Transverse colon (tissue), 4 donors: ENCODE measurements around the gene HTRA3. TPM values are rescaled to one million over a fixed set of nuclear protein-coding genes. Genes with fewer than 3 reads are reported as not detected.

Experiments used
- DNase-seq: peaks from one replicate; pipeline ENCODE4 v3.0.0-alpha.2; 2019
- H3K27ac ChIP-seq, 4 donors: fragments of 200-600 bp; sonication (generic); 2 replicates each; pipeline ENCODE4 v1.5.1; 2016 to 2018; ENCODE audit warnings: inconsistent platforms in 4 of 4
- H3K27me3 ChIP-seq: fragments of 200-600 bp; sonication (generic); 2 replicates; pipeline ENCODE4 v1.5.1; 2017; ENCODE audit warnings: inconsistent platforms
- H3K36me3 ChIP-seq, 4 donors: fragments of 200-600 bp; sonication (generic); 2 replicates each; pipeline ENCODE4 v1.5.1; 2017 to 2019; ENCODE audit warnings: inconsistent platforms in 4 of 4
- H3K4me1 ChIP-seq, 4 donors: fragments of 200-600 bp; sonication (generic); 2 replicates each; pipeline ENCODE4 v1.5.1; 2017 to 2020; ENCODE audit warnings: inconsistent platforms in 4 of 4
- H3K4me3 ChIP-seq, 4 donors: fragments of 200-600 bp; sonication (generic); 1 replicate in 1 of 4; 2 replicates in 3 of 4; pipeline versions ENCODE4 v1.5.1 to v1.6.1; 2017 to 2019; ENCODE audit warnings: inconsistent platforms in 4 of 4
- H3K9me3 ChIP-seq, 2 donors: fragments of 200-600 bp; sonication (generic); 2 replicates each; pipeline ENCODE4 v1.5.1; 2017 to 2019; ENCODE audit warnings: inconsistent platforms in 2 of 2
- EP300 ChIP-seq: sonication (generic); formaldehyde crosslinking; IDR thresholded peaks from one replicate; pipeline ENCODE4 v1.6.1; 2017; ENCODE audit warnings: antibody characterized with exemption, low read depth
- POLR2A ChIP-seq: fragments of 450-650 bp; IDR thresholded peaks from one replicate; pipeline ENCODE4 v1.6.1; 2016; ENCODE audit warnings: antibody characterized with exemption, mild to moderate bottlenecking, moderate library complexity
- POLR2AphosphoS5 ChIP-seq, 3 donors: sonication (generic); formaldehyde crosslinking; IDR thresholded peaks; one replicate each; pipeline ENCODE4 v1.6.1; 2016; ENCODE audit warnings: antibody characterized with exemption in 3 of 3
- WGBS, 2 donors: methylation state at CpG; one replicate each; pipeline ENCODE4 v1.1.5; 2018; ENCODE audit warnings: low coverage in 1 of 2; 5-methylcytosine and 5-hydroxymethylcytosine counted together
- in situ Hi-C, 4 donors: fragments of 200-750 bp; cut with MboI; loops; one replicate each; pipeline versions ENCODE4 v1.15.0 to v1.15.1; 2017; ENCODE audit warnings: low sequenced_read_pairs in 3 of 4, low pct_ligation_motif_present in 1 of 4, low pct_unique_long_range_greater_than_20kb in 1 of 4
- intact Hi-C: fragments of 100-400 bp; cut with DNase I; formaldehyde crosslinking; loops from one replicate; pipeline ENCODE4 v1.15.1; 2023; ENCODE audit warnings: low total_unique reads
- total RNA-seq, 4 donors: library from RNA; depleted of rRNA; stranded (reverse); fragments of >200 nt; gene quantifications; one replicate each; pipeline ENCODE4 v1.1.0, GENCODE V29; 2016
- TF ChIP-seq, protein P1 (sequence below), 5 experiments: fragments of 200-600 bp in 3 of 5; fragments of 450-650 bp in 2 of 5; sonication (generic) in 3 of 5; IDR thresholded peaks; 1 replicate in 2 of 5; 2 replicates in 3 of 5; pipeline ENCODE4 v1.5.1; 2016 to 2017; ENCODE audit warnings: antibody characterized with exemption in 5 of 5, inconsistent platforms in 3 of 5, mild to moderate bottlenecking in 2 of 5, moderate library complexity in 1 of 5

HTRA3 gene
- total RNA-seq, 4 donors from 2014 or later = 1.5 to 11.9 (median 6.5) TPM

DNA sequence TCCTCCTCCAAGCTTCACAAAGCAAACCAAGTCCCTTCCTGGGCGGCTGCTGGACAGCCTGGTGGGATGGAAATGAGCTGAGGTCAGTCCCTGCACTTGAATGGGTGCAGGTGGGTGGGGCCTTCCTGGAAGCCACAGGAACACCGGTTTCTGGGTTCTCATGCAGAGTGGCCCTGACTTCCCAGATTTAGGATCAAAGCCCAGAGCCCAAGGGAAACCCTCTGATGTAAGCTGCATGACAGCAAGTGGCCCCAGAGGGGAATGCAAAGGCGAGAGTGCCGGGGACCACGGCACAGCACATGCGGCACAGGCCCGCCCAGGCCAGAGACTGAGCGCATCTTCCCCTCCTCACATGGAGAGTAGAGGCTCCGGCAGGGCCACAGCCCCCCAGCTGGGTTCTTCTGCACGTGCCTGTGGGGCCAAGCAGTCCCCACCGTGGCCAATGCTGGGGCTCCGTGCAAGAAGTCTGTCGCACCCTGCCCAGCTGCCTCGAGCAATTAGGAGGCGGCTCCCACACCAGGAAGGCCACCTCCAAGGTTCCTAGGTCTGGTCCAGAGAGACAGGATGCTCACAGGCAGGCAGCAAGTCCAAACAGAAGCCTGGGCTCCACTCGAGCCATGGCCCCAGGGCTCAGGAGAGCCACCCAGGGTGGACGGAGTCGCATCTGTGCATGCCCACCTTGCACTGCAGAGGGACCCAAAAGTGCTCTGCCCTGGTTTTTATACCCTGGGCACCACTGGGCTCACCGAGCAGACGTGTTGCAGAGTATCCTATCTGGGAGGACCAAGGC, 83.0 kb downstream of the HTRA3 start:
- H3K4me3 ChIP-seq = no peak overlapping the region
- 83% methylated on average over 20 of the region's 20 CpGs; no CpG with 5 or more reads in 1 of the 2 donors for WGBS, 2 donors
- peak overlapping the region in 1 of 4 donors; percentile 34 for H3K27ac ChIP-seq
- no peaks in the 10 kb centered on the region for H3K9me3 ChIP-seq
- DNase-seq = peak; percentile 4
- peaks cover 8 to 23% (median 9%) of the 10 kb centered on the region in 4 donors for H3K4me1 ChIP-seq
- intact Hi-C loops = no loop called here
- no peaks in the 10 kb centered on the region for H3K36me3 ChIP-seq
- H3K27me3 ChIP-seq = no peaks in the 10 kb centered on the region
- TF ChIP-seq, protein P1, sequence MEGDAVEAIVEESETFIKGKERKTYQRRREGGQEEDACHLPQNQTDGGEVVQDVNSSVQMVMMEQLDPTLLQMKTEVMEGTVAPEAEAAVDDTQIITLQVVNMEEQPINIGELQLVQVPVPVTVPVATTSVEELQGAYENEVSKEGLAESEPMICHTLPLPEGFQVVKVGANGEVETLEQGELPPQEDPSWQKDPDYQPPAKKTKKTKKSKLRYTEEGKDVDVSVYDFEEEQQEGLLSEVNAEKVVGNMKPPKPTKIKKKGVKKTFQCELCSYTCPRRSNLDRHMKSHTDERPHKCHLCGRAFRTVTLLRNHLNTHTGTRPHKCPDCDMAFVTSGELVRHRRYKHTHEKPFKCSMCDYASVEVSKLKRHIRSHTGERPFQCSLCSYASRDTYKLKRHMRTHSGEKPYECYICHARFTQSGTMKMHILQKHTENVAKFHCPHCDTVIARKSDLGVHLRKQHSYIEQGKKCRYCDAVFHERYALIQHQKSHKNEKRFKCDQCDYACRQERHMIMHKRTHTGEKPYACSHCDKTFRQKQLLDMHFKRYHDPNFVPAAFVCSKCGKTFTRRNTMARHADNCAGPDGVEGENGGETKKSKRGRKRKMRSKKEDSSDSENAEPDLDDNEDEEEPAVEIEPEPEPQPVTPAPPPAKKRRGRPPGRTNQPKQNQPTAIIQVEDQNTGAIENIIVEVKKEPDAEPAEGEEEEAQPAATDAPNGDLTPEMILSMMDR (IDR thresholded peaks at IDR 0.05) = no peak
- no peak for TF ChIP-seq POLR2AphosphoS5 (IDR thresholded peaks at IDR 0.05)
- in situ Hi-C loops = no loop called here

DNA sequence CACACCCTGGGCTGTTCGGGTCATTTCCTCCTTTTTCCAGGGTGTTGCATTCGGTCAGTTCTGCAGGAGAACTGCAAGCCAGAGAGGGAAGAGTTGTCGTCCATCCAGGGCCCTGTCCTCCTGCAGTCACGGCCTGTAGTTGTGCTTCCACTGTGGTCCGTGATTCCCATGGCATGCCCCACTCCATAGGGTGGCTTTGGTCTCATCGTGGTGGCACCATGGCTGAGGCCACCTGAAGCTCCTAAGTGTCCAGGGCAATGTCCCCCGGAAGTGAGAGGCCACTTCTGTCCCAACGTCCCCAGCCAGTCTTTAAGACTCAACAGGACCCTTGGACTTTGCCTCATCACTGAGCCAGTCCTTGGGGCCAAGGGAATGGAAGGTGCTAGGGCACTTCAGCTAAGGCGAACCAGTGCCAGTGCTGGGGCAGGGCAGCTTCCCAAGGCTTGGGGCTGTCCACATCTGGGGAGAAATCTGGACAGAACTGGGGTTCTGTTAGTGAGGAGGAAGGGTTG, 83.7 kb downstream of the HTRA3 start:
- intact Hi-C loops = no loop called here

DNA sequence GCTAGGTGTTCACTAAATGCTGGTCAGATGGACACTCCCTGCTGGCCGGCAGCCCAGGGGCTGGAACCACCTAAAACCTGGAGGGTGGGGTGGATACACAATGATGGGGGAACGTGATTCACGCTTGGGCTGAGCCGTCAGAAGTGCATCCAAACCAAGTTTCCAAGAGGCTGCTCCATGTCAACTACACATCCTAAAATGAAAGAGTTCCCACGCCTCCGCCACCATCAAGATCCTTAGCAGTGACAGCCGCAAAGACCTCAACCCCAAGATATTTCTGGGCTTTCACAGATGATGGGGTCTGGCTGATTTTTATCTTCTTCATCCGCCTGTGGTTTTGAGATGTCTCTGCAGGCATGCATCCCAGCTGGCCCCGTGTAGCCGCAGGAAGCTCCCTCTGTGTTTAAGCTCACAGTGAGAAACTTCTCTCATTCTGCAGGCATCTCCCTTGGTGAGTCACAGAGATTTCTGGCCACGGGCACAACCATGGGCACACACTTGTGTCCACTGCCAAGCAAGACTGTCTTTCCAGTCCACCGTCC, 84.4 kb downstream of the HTRA3 start:
- DNase-seq = peak; percentile 5
- Histone ChIP-seq H3K27ac (no peak overlapping the region), H3K4me3 (no peak overlapping the region), H3K9me3 (no peaks in the 10 kb centered on the region), H3K36me3 (no peaks in the 10 kb centered on the region), H3K27me3 (no peaks in the 10 kb centered on the region), H3K4me1 (peaks cover 8 to 23% (median 9%) of the 10 kb centered on the region in 4 donors)
- in situ Hi-C loops (no loop called here), intact Hi-C loops (no loop called here)
- 73 to 80% methylated on average over 1 to 12 of the region's 12 CpGs for WGBS, 2 donors
- TF ChIP-seq POLR2A = no peak
- TF ChIP-seq, protein P1 (IDR thresholded peaks at IDR 0.05) = no peak
- no peak for TF ChIP-seq POLR2AphosphoS5 (IDR thresholded peaks at IDR 0.05)
- no peak for TF ChIP-seq EP300

More for the DNA sequence above, 83.7 kb downstream of the HTRA3 start:
- Histone ChIP-seq H3K4me3 (no peak overlapping the region), H3K9me3 (no peaks in the 10 kb centered on the region), H3K36me3 (no peaks in the 10 kb centered on the region), H3K27me3 (no peaks in the 10 kb centered on the region), H3K4me1 (peaks cover 8 to 23% (median 9%) of the 10 kb centered on the region in 4 donors), H3K27ac (no peak overlapping the region)
- TF ChIP-seq, protein P1 (IDR thresholded peaks at IDR 0.05) = no peak
- TF ChIP-seq EP300 (no peak), POLR2AphosphoS5 (IDR thresholded peaks at IDR 0.05) (no peak), POLR2A (no peak)
- in situ Hi-C loops = no loop called here
- WGBS, 2 donors = 83% methylated on average over 9 of the region's 9 CpGs; no CpG with 5 or more reads in 1 of the 2 donors
- DNase-seq = no peak

DNA sequence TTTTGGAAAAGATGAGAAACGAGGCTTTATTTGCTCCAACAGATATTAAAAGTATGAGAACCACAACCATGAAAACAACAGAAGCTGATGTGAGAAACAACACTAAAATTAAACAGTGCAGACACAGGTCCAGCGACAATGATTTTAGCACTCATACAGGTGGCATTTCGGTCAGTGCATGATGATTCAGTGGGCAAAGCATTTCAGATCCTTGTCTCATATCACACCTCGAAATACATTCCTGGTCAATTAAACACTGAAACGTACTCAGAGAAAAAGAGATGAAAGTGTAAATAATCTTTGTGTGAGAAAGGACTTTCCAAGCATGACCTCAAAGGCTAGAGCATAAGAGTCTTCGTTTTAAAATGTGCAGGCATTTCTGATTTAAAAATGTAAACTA, 85.8 kb downstream of the HTRA3 start:
- H3K4me1 ChIP-seq = peaks cover 8 to 23% (median 9%) of the 10 kb centered on the region in 4 donors
- no peak overlapping the region for H3K4me3 ChIP-seq
- 64 to 72% methylated on average over 4 to 6 of the region's 6 CpGs for WGBS, 2 donors
- H3K9me3 ChIP-seq = no peaks in the 10 kb centered on the region
- H3K27ac ChIP-seq = peak overlapping the region in 1 of 4 donors; percentile 31
- intact Hi-C loops = no loop called here
- no peak for TF ChIP-seq POLR2AphosphoS5 (IDR thresholded peaks at IDR 0.05)
- no peak for TF ChIP-seq POLR2A
- no peak for TF ChIP-seq EP300
- TF ChIP-seq, protein P1 (IDR thresholded peaks at IDR 0.05) = no peak
- DNase-seq = no peak
- in situ Hi-C loops = no loop called here
- no peaks in the 10 kb centered on the region for H3K36me3 ChIP-seq
- H3K27me3 ChIP-seq = no peaks in the 10 kb centered on the region
